HEK293 (cell line): ENCODE results near the gene IL12B.

Experiments
- CTCF ChIA-PET: fragments of 350-600 bp; formaldehyde crosslinking; extraction: SDS; loops from one replicate; lab custom pipeline; 2021; ENCODE audit warnings: antibody characterized with exemption; lab: Yijun Ruan, JAX
- POLR2A ChIA-PET: fragments of 300-600 bp; formaldehyde crosslinking; extraction: SDS; loops from one replicate; lab custom pipeline; 2020; ENCODE audit warnings: antibody characterized with exemption, inconsistent platforms; lab: Yijun Ruan, JAX
- H3K27ac ChIP-seq: fragments of 200-500 bp; sonication (Bioruptor generic); 2 replicates; pipeline ENCODE4 v1.5.1; 2014; ENCODE audit warnings: low read depth, low read length, control low read depth, inconsistent platforms; ENCODE audit errors: extremely low read depth
- H3K36me3 ChIP-seq, 2 experiments: fragments of 200-500 bp in 1 of 2; sonication (Bioruptor generic) in 1 of 2; 1 replicate in 1 of 2; 2 replicates in 1 of 2; pipeline ENCODE4 v1.5.1; 2014 to 2017; ENCODE audit warnings: inconsistent platforms in 2 of 2, low read length in 2 of 2; ENCODE audit not compliant: control insufficient read depth in 2 of 2, insufficient read depth in 1 of 2
- H3K4me1 ChIP-seq: fragments of 200-500 bp; sonication (Bioruptor generic); 2 replicates; pipeline ENCODE4 v1.5.1; 2014; ENCODE audit warnings: mild to moderate bottlenecking, low read length, inconsistent platforms; ENCODE audit not compliant: control insufficient read depth, insufficient read depth
- H3K4me3 ChIP-seq: 2 replicates; pipeline ENCODE4 v1.5.1; 2011; ENCODE audit warnings: low read depth, mild to moderate bottlenecking, control low read depth, low read length, moderate library complexity
- H3K9me3 ChIP-seq: fragments of 200-500 bp; sonication (Bioruptor generic); 2 replicates; pipeline ENCODE4 v1.5.1; 2014; ENCODE audit warnings: low read depth, low read length, inconsistent platforms; ENCODE audit not compliant: control insufficient read depth, insufficient read depth
- AEBP2 ChIP-seq: fragments of 450-650 bp; formaldehyde crosslinking; IDR thresholded peaks from 2 replicates; pipeline ENCODE4 v1.5.1; 2016; ENCODE audit warnings: missing biosample characterization, missing genetic modification characterization, borderline replicate concordance
- GLI2 ChIP-seq: fragments of 450-650 bp; formaldehyde crosslinking; IDR thresholded peaks from 2 replicates; pipeline ENCODE4; 2017; ENCODE audit warnings: missing biosample characterization, missing genetic modification characterization, low read depth, borderline replicate concordance
- HIC1 ChIP-seq: fragments of 450-650 bp; formaldehyde crosslinking; IDR thresholded peaks from 2 replicates; pipeline ENCODE4 v1.5.1; 2016; ENCODE audit warnings: missing biosample characterization, missing genetic modification characterization
- INSM2 ChIP-seq: fragments of 450-650 bp; formaldehyde crosslinking; IDR thresholded peaks from 2 replicates; pipeline ENCODE4 v1.5.1; 2016; ENCODE audit warnings: missing biosample characterization, missing genetic modification characterization
- MEIS1 ChIP-seq: sonication (generic); formaldehyde crosslinking; IDR thresholded peaks from 2 replicates; pipeline ENCODE4 v1.8.1; 2022; ENCODE audit warnings: missing genetic modification reagents, mild to moderate bottlenecking, borderline replicate concordance
- ZBTB20 ChIP-seq: fragments of 450-650 bp; formaldehyde crosslinking; IDR thresholded peaks from 2 replicates; pipeline ENCODE4 v1.5.1; 2016; ENCODE audit warnings: missing biosample characterization, missing genetic modification characterization
- ZBTB48 ChIP-seq: fragments of 450-650 bp; formaldehyde crosslinking; IDR thresholded peaks from 2 replicates; pipeline ENCODE4 v1.5.1; 2016; ENCODE audit warnings: missing biosample characterization, missing genetic modification characterization
- ZEB2 ChIP-seq: fragments of 450-650 bp; formaldehyde crosslinking; IDR thresholded peaks from 2 replicates; pipeline ENCODE4 v1.5.1; 2016; ENCODE audit warnings: missing biosample characterization, missing genetic modification characterization
- ZNF114 ChIP-seq: fragments of 450-650 bp; formaldehyde crosslinking; IDR thresholded peaks from 2 replicates; pipeline ENCODE4 v1.5.0; 2017; ENCODE audit warnings: missing biosample characterization, missing genetic modification characterization
- ZNF132 ChIP-seq: fragments of 450-650 bp; formaldehyde crosslinking; IDR thresholded peaks from 2 replicates; pipeline ENCODE4 v1.5.1; 2017; ENCODE audit warnings: missing biosample characterization, missing genetic modification characterization, borderline replicate concordance
- ZNF140 ChIP-seq: fragments of 450-650 bp; formaldehyde crosslinking; IDR thresholded peaks from 2 replicates; pipeline ENCODE4 v1.5.1; 2016; ENCODE audit warnings: missing biosample characterization, missing genetic modification characterization
- ZNF155 ChIP-seq: fragments of 450-650 bp; formaldehyde crosslinking; IDR thresholded peaks from 2 replicates; pipeline ENCODE4 v1.5.1; 2016; ENCODE audit warnings: missing biosample characterization, missing genetic modification characterization
- ZNF16 ChIP-seq: fragments of 450-650 bp; formaldehyde crosslinking; IDR thresholded peaks from 2 replicates; pipeline ENCODE4 v1.5.1; 2016; ENCODE audit warnings: low read depth, missing biosample characterization, missing genetic modification characterization
- ZNF2 ChIP-seq: fragments of 450-650 bp; formaldehyde crosslinking; IDR thresholded peaks from 2 replicates; pipeline ENCODE4 v1.5.1; 2016; ENCODE audit warnings: missing biosample characterization, missing genetic modification characterization
- ZNF266 ChIP-seq: fragments of 450-650 bp; formaldehyde crosslinking; IDR thresholded peaks from 2 replicates; pipeline ENCODE4 v1.5.1; 2016; ENCODE audit warnings: missing biosample characterization, missing genetic modification characterization, low read depth
- ZNF335 ChIP-seq: fragments of 450-650 bp; formaldehyde crosslinking; conservative IDR thresholded peaks from 2 replicates; pipeline ENCODE4 v1.5.1; 2016; ENCODE audit warnings: missing biosample characterization, missing genetic modification characterization
- ZNF37A ChIP-seq: fragments of 450-650 bp; IDR thresholded peaks from 2 replicates; pipeline ENCODE4 v1.5.1; 2018; ENCODE audit warnings: missing biosample characterization, missing genetic modification characterization
- ZNF416 ChIP-seq: fragments of 450-650 bp; formaldehyde crosslinking; IDR thresholded peaks from 2 replicates; pipeline ENCODE4 v1.5.1; 2016; ENCODE audit warnings: missing biosample characterization, missing genetic modification characterization
- ZNF449 ChIP-seq: fragments of 450-650 bp; formaldehyde crosslinking; IDR thresholded peaks from 2 replicates; pipeline ENCODE4 v1.5.1; 2017; ENCODE audit warnings: missing biosample characterization, mild to moderate bottlenecking, missing genetic modification characterization, moderate library complexity
- ZNF488 ChIP-seq: fragments of 450-650 bp; formaldehyde crosslinking; IDR thresholded peaks from 2 replicates; pipeline ENCODE4 v1.5.1; 2016; ENCODE audit warnings: missing biosample characterization, missing genetic modification characterization
- ZNF626 ChIP-seq: fragments of 450-650 bp; sonication (Bioruptor Pico); formaldehyde crosslinking; IDR thresholded peaks from 2 replicates; pipeline ENCODE4 v1.5.1; 2018; ENCODE audit warnings: missing biosample characterization, missing genetic modification characterization, inconsistent platforms
- ZNF658 ChIP-seq: fragments of 450-650 bp; formaldehyde crosslinking; IDR thresholded peaks from 2 replicates; pipeline ENCODE4; 2016; ENCODE audit warnings: missing biosample characterization, missing genetic modification characterization
- ZNF701 ChIP-seq: fragments of 450-650 bp; formaldehyde crosslinking; IDR thresholded peaks from 2 replicates; pipeline ENCODE4 v1.5.1; 2016; ENCODE audit warnings: missing biosample characterization, missing genetic modification characterization
- ZSCAN23 ChIP-seq: fragments of 450-650 bp; formaldehyde crosslinking; IDR thresholded peaks from 2 replicates; pipeline ENCODE4 v1.5.1; 2016; ENCODE audit warnings: missing biosample characterization, missing genetic modification characterization

Gene IL12B

GRCh38 chr5:159333545-159333925 is 3.2 kb upstream of the IL12B start (continued):
- no peak for TF ChIP-seq ZNF266

GRCh38 chr5:159332800-159333544 is 2.7 kb upstream of the IL12B start:
- Histone ChIP-seq H3K4me3 (no peak overlapping the region), H3K4me1 (peaks cover 3% of the 10 kb centered on the region; the same call in 1 of the 2 replicates), H3K36me3 (no peaks in the 10 kb centered on the region), H3K27ac (no peak overlapping the region), H3K9me3 (no peaks in the 10 kb centered on the region)
- ChIA-PET POLR2A (interaction anchor here (1.6 kb wide), 1 partner anchor 69 kb away, joined by 3 read pairs; no protein-coding TSS in a partner anchor), CTCF (interaction anchor here (0.7 to 2.6 kb wide), 8 partner anchors 8 to 131 kb away, joined by 3 to 22 read pairs (median 8); no protein-coding TSS in a partner anchor)
- TF ChIP-seq MEIS1, result no peak
- no peak for TF ChIP-seq INSM2 (tag by site-specific recombination)
- TF ChIP-seq ZBTB20 (tag by site-specific recombination), result peak; percentile 49; the same call in 1 of the 2 replicates
- TF ChIP-seq HIC1, result no peak
- TF ChIP-seq ZNF132, result no peak
- no peak for TF ChIP-seq ZNF140 (tag by site-specific recombination)
- TF ChIP-seq ZNF701 (tag by site-specific recombination), result no peak
- TF ChIP-seq ZNF416, result no peak
- no peak for TF ChIP-seq ZNF488 (tag by site-specific recombination)
- TF ChIP-seq ZSCAN23 (tag by site-specific recombination), result no peak
- TF ChIP-seq ZNF155 (tag by site-specific recombination), result no peak
- 0 out of 2 replicates have a peak, but pooled peaks have one; percentile 15 for TF ChIP-seq ZNF335 (tag by site-specific recombination)

- CTCF ChIA-PET, result interaction anchor here (0.6 to 2.6 kb wide), 17 partner anchors 8 to 592 kb away, joined by 3 to 22 read pairs (median 4); no protein-coding TSS in a partner anchor
- Histone ChIP-seq H3K4me3 (peak overlapping the region; percentile 63), H3K4me1 (peaks cover 3% of the 10 kb centered on the region; the same call in 1 of the 2 replicates), H3K9me3 (no peaks in the 10 kb centered on the region), H3K36me3 (no peaks in the 10 kb centered on the region), H3K27ac (peak overlapping the region; percentile 70)
- POLR2A ChIA-PET, result interaction anchor here (0.7 to 1.6 kb wide), 3 partner anchors 10 to 111 kb away, joined by 3 to 8 read pairs (median 3); no protein-coding TSS in a partner anchor
- TF ChIP-seq ZNF140 (tag by site-specific recombination) (no peak), GLI2 (no peak), ZNF2 (tag by site-specific recombination) (peak; percentile 100), ZNF114 (tag by site-specific recombination) (no peak), ZNF37A (tag by site-specific recombination) (no peak), ZNF626 (tag by site-specific recombination) (no peak), ZNF658 (tag by site-specific recombination) (no peak), ZNF16 (tag by site-specific recombination) (no peak), AEBP2 (tag by site-specific recombination) (0 out of 2 replicates have a peak, but pooled peaks have one; percentile 50), ZNF449 (no peak), ZBTB48 (tag by site-specific recombination) (no peak), ZEB2 (tag by site-specific recombination) (peak; percentile 98)
Observed at GRCh38 chr5:159331093-159331973, 1.0 kb upstream of the IL12B start.
